HG02571 (cell line): Measurements from ENCODE around the gene OR2F1.

Experiments
- ATAC-seq: cut with Tn5 transposase; IDR thresholded peaks from one replicate; pipeline ENCODE4 v1.9.1; 2021; ENCODE audit warnings: mild to moderate bottlenecking, moderate library complexity; ENCODE audit not compliant: unreplicated experiment

OR2F1 gene

DNA sequence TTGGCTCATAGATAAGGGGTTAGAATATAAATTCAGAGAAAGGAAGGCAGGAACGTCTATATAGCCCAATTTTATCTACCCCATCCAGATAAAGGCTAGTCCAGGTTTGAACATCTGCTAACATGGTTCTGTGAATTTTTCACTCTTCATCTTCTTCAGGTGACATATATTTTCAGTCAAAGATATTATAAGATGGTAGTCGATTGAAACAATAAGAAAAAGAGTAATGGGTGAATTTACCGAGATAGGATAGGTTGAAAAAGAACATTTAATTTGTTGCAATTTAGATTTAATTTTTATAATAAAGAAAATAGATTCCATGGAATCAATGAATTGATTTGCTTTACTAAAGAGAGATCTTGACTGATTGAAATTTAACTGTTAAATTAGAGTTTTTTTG lies at the start of gene OR2F1:
Gene OR2F1, plus strand, starts transcription at position 301 of the 400 bp plus-strand sequence. CDS start 5,127 bp downstream, outside the sequence.
- ATAC-seq = no peak

DNA sequence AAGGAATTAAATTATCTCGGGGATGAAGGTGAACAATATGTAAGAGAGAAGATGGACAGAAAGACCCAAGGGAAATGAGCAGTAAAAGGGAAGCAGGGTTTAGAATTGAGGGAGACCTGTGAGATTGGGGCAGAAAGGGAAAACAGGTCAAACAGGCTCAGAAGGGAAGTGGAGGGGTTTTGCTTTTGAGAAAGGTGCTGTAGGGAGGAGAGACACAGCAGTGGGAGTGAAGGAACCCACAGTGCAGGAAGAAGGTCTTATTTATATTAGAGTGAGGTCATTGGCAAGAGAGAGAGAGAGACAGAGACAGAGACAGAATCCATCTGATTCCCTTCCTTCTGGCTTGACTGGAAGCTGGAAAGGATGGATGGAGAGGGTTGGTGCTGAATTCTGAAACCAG lies 49.1 kb upstream of the OR2F1 start:
- no peak for ATAC-seq

DNA sequence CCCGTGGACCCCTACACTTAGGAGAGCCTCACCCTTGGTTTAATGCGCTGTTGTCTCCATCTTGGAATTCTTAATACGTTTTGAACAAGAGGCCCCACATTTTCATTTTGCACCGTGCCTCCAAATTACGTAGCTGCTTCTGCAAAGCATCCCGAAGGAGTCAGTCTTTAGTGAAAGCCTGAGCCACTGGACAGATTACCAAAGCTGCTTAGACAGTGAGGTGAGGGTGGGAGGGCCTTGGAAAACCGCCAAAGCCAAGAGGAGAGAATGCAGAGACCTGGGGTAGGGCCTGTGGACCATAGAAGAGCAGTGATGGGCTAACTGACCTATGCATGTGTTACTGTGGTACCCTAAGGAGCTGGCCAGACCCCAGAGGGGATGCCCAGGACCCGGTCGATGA lies 48.5 kb upstream of the OR2F1 start:
- ATAC-seq = no peak

DNA sequence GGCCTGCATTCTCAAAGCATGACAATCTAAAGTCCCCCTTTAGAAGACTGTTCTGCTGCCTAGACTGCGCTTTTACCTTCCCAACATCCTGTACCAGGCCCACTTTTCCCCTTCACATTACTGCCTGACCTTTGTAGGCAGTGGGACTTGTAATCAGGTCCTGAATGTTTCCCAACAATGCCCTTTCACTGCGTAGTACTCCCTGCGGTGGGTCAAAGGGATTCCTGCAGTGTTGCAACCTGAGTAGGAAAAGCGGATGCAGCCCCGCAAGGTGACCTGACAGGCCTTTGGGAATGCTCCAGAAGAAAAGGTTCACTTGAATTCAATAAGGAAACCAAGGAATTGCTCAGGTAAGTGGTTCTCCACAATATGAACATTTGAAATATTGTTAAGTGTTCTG lies 47.7 kb upstream of the OR2F1 start:
- no peak for ATAC-seq

DNA sequence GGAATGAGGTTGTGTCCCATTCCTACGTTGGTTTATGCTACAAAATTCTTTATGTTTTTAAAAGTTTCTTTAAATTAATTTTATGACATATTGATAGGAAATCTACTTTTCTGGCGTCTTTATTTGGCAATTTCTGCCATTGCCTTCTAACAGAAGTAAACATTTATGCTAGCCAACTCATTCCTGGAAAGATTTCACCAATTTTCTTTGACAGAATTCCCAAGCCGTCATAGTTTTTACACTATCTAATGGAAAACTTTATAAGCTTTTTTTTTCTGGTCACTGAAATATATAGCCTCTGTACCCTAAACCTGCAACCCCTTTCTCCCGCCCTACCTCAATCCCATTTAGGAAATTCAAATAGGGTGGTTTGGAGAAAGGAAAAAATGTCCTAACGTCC lies 46.5 kb upstream of the OR2F1 start:
- no peak for ATAC-seq

- ATAC-seq = no peak
Measured at GRCh38 chr7:143909863-143910262, 44.8 kb upstream of the OR2F1 start.

DNA sequence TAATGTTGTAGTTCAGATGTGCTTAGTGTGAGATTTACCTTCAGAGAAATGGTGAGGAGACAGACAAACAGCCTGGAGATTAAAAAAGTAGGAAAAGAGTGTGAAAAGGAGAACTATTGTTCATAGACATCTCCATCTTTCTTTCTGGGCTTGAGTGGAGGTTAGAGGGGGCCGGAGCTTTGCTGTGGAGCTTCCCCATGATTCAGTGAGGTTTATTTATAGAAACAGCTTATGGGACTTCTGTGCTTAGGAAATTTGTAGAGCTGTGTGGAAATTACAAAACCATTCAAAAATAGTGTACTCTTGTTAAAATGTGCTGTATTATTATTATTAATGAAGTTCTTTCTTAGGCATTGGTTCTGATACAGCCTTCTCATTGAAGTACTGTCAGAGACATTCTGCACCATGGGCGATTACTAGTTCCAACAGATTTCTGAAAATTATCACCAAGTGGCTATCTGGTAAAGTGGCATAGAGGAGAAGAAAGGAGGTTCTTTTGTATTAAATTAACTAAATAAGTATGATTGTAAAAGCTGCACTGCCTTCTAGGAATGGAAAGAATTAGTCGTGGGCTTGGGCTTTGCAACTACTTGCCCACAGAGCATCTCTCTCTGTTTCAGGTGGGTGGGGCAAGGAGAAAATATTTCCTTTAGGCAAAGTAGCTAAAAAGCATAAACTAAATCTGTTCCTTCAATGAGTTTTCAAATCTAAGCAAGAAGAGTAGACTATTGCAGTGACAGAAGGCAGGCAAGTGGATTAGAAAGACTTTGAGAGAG lies 44.0 kb upstream of the OR2F1 start:
- ATAC-seq = no peak

- no peak for ATAC-seq
Measured at GRCh38 chr7:143913945-143914615, 40.6 kb upstream of the OR2F1 start.

DNA sequence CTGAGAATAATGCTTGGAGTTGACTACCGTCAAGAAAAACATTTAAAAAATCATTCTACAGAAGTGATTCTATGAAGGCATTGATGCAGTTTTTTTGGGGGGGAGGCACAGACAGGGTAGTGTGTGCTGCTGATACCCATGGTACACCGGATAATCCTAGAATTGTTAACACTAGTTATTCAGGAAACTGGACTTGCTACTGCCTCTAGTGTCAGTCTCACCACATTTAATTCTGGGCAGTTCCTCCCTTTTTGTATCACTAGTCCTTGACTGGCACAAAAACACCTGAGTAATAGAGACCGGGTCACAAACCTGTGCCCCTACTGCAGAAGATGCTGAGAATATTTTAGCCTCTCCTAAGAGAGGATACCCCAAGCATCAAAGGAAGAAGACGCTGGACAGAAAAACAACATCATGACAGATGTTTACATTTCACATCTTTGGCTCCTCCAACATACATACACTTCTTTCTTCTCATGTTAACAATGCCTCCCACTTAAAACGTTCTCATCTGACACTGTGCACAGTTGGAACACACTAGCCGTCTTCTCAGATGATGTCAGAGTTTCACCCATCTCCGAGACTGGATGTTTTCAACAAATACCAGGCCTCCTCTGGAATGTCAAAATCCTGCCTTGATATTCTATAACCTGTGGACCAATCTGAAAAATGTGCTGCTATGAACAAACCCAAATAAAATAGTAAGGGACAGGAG lies 39.5 kb upstream of the OR2F1 start:
- no peak for ATAC-seq

DNA sequence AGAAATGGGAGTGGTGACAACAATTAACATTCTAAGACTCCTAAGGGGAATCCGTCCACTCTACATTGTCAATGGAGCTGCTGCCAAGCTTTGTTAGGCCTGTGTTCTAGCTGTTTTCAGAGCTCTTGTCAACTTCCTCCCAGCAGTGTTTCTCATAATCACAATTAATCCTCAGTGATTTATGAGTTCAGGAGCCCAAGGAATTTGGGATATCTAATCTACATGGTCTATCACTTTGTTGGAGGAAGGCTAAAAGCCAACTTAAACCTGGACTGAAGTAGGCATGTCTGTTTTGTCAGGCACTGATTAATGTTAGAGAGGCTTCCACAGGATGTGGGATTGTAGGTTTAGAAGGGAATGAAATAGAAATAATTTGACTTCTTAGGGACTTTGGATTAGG lies 29.8 kb upstream of the OR2F1 start:
- no peak for ATAC-seq

- ATAC-seq = peak; percentile 53
Measured at GRCh38 chr7:143929224-143929920, 25.3 kb upstream of the OR2F1 start.

- no peak for ATAC-seq
Measured at GRCh38 chr7:143931739-143932138, 22.9 kb upstream of the OR2F1 start.

DNA sequence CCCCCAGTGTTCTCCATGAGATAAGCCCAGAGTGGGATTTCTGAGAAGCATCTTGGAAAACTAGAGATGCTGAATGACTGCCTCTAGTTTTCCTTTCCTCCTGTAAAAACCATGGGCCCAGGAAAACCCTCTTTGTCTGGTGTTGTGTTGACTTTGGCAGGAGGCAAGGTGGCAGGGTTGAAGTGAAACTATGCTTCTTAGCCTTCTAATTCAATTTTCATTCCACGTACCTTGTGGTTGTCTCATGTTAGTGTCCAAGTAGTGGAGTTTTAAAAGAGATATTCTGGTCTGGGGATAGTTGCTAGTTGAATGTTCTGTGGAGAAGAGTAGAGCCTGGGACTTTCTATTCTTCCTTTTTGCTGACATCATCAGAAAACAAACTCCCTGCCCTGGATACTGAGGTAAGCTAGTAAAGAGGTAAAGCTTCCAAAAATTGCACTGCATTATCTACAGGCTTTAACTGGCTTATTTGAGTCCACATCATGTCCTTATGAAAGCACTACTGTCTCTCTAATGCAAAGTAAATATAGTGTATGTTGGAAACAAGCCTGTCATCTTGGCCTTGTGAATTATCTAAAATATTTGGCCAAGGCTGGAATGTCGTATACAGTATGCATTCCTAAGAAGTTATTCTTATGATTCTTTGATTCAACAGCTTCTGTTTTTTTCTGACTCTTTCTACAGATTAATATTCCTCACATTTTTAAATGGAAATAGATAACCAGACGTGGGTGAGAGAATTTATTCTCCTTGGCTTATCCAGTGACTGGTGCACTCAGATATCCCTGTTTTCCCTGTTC lies 19.9 kb upstream of the OR2F1 start, which contains the start of gene OR2F2:
Gene OR2F2, plus strand, starts transcription at position 708 of the 800 bp plus-strand sequence. Its CDS starts 0 bp downstream, at position 708.
- no peak for ATAC-seq

- no peak for ATAC-seq
Measured at GRCh38 chr7:143936087-143937009, 18.3 kb upstream of the OR2F1 start.

GRCh38 chr7:143938379-143939243 lies 16.0 kb upstream of the OR2F1 start:
- ATAC-seq = no peak

DNA sequence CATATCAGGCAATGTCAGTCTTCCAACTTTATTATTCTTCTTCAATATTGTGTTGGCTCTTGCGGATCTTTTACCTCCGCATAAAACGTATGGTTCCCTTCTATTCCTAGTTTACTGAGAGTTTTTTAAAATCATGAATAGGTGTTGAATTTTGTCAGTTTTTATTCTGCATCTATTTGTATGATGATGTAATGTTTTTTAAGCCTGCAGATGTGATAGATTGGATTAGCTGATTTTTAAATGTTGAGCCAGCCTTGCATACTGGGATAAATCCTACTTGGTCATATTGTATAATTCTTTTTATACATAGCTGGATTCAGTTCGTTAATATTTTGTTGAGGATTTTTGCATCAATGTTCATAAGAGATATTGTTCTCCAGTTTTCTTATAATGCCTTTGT lies 9.2 kb upstream of the OR2F1 start:
- no peak for ATAC-seq

DNA sequence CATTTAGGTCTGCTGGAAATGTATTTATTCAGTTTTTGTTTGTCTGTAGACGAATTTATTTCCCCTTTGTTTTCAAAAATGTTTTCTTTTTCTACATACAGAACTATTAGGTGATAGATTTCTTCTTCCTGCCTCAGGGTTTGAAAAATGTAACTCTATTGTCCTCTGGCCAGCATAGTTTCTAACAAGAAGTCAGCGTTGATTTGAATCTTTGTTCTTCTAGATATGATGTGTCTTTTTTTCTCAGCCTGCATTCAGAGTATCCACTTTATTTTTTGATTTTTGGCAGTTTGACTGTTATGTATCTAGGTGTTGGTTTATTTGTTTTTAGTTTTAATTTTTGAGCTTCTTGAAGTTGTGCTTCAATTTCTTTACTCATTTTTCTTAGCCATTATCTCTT lies 7.5 kb upstream of the OR2F1 start:
- ATAC-seq = no peak

DNA sequence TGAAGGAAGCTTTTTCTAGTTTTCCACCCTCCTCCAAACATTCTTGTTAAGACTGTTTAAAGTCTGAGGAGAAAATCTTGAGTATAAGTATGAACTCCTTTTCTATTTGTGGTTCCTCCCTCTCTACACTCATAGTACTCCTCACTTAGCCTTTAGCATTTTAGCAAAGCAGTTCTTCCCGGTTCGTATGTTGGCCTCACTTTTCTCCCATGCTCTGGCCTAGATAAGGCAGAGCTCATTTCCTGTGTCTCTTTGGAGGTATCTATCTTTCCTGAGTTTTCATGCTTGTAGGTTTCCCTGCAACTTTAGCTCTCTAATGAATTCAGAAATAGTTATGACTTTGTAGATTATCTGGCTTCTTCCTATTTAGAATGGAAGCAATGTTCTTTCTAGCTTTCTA lies 5.9 kb upstream of the OR2F1 start:
- no peak for ATAC-seq
